ENCODE results near the gene C9orf72.

Gene C9orf72

DNA sequence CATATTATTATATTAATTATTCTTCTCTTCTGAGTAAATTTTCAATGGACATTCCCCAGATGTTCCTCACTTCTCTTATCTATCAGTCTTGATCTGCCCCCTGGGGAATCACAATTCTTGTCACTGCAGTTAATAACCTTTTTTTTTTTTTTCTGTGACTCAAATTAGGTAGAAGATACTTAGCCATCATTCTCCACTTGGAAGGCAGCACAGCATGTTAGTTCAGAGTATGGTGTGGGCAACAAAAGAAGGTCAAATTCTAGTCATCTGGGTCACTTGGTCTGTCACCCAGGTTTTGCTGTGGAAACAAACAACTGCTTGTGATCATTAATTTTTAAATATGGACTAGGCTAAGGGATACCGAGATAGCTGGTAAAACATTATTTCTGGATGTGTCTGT lies 35.5 kb downstream of the C9orf72 start:
- DNase-seq = no peak

DNA sequence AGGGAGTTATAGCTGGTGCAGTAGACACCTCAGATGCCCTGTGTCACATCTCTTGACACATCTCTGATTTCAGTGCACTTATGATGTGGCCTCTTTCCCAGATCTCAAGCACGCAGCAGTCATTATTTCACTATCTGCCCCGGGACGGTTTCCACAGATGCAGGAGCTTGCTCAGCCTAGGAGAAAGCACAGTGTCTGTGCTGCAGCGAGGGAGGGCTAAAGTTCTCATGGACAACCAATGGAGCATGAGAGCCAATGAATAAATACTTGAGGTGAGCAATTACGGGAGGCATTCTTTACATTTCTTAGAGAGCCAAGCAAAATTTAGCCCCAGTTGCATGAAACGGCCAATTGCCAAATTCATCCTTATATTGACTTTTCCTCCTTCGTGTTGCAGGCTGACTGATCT lies 36.2 kb downstream of the C9orf72 start:
- no peak for DNase-seq

DNA sequence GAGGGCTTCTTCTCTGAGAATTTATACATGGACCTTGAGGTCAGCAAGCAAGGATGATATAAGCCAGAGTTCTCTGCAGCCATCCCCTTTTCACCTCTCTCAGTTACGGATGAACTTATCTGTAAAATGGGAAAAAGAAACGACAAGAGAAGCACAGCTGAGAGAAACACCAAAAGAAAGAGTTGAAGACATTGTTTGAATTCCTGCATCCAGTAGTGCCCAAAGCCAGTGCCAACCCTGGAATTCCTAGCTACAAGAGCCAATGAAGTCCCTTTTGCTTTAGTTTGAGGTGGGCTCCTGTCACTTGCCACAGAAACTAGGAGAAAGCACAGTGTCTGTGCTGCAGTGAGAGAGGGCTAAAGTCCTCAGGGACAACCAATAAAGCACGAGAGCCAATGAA lies 37.1 kb downstream of the C9orf72 start:
- DNase-seq = no peak

DNA sequence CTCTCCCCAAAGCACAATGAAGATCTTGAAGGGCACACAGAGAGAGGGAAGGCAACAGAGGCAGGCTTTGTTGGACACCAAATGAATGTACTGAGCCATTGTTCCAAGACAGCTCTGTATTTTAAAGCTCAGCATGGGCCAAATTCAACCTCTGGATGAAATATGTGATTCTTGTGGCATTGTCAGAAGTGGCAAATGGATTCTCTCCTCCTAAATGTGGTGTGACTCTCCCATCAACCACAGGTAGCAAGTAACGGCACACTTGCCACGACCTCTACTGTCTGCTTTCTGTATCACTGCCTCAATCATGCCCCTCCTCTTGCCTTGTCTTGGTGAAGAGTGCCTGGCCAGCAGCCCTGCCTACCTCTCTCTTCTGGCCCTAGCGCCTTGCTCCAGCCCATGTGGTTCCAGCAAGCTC lies 37.6 kb downstream of the C9orf72 start:
- DNase-seq = no peak

DNA sequence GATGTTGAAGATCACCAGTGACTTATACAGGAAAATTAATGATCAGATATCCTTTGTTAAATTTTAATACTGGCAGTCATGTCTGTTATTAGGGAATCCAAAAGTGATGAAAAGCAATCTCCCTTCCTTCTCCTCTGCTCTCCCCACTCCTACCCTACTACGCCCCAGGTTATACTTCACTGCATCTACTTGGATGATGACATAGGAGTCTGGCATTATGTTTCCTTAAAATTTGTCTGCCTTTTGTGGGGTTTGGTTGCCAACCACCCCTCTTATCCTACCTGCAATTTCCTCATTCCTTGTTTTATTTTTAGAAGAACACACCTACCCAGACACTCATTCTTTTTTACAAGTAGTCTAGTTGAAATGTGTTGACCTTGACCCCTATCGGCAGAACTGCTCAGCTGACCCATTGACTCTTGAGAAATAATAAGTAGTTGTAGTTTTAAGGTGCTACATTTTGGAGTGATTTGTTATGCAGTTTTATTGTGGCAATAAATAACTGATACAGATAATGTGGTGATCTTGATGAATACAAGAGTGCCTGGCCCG lies 38.5 kb downstream of the C9orf72 start:
- no peak for DNase-seq

DNA sequence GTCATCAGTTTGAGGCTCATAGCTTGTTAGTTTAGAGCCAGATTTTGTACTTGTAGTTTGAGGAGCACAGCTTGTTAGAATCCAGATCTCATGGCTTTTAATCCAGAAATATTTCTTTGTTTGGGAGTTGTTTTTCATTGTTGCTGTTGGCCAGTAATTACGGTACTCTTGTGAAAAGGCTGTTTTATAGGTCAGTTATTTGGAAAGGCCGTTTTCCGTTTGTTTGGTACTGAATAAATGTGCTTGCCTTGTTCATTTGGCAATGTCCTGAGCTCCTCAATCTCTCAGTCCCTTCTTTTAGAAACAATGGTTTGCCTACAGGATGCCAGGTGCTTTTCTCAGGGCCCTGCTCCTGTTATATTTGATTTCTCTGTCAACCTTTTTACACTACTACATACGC lies 39.1 kb downstream of the C9orf72 start:
- no peak for DNase-seq

DNA sequence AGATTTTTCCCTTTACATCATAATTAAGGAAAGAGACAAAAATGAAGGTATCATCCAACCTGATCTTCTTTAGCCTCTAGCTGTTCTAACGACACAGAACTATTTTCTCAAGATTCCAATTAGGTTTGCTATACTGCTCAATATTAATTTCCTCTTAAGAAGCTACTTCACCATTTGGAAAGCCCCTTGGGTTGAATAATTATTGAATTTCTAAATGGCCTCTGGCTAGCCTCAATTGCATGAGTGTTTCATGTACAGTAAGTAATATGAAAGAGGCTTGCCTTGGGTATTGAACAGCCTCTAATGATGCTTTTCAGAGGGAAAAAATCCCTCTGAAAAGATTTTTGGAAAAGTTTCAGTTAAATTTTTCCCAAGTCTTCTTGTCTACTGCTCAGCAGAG lies 40.0 kb downstream of the C9orf72 start:
- DNase-seq = no peak

DNA sequence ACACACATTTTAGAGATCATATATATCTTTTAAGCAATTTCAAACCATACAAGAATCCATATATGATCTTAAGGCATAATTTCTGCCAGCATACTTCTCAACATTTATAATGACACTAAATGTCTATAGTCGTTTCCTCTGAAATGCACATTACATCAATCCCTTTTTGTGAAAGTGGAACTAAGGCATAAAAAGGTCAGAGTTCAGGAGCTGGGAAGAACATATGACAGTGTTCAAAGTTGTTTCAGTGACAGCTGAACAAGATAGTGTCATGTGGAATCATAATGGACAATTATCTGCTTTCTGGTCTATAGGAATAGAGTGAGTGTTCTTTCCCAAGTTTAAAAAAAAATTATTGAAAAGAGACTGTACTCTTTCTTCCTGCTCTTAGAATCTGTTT lies 41.2 kb downstream of the C9orf72 start:
- no peak for DNase-seq

DNA sequence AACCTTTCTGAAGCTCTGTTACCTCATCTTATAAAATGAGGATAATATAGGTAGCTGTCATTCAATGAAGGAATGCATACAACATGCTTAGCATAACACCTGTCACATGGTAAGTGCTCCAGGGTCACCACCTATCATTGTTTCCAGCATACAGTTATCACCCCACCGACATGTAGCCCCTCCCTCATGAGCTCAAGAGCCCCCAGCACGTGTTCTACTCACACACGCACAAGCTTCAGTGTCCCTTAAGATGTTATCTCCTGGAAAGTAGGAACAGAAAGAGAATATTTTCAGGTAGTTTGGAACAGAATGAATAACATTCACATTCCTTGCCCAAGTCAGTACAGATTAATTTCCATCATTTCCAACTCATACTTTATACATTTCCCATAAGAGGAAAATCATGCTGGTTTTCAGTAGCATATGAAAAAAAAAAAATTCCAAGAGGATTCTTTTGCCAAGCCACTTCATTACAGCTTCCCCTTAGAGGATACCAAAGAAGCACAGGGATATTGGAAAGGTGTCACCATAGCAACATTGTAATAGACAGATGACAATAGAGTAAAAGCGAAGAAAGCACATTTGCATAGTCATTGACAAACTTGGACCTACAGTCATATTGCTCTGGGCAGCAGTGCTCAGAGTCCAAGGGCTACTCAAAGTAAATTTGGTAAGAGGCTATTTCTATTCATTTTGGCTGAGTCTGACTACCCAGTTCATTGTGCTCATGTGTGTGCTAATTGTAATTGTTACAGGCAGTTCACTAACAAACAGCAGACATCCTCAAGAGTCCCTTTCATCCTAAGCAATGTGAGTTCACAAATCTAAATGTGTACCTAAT lies 42.1 kb downstream of the C9orf72 start:
- DNase-seq = no peak

DNA sequence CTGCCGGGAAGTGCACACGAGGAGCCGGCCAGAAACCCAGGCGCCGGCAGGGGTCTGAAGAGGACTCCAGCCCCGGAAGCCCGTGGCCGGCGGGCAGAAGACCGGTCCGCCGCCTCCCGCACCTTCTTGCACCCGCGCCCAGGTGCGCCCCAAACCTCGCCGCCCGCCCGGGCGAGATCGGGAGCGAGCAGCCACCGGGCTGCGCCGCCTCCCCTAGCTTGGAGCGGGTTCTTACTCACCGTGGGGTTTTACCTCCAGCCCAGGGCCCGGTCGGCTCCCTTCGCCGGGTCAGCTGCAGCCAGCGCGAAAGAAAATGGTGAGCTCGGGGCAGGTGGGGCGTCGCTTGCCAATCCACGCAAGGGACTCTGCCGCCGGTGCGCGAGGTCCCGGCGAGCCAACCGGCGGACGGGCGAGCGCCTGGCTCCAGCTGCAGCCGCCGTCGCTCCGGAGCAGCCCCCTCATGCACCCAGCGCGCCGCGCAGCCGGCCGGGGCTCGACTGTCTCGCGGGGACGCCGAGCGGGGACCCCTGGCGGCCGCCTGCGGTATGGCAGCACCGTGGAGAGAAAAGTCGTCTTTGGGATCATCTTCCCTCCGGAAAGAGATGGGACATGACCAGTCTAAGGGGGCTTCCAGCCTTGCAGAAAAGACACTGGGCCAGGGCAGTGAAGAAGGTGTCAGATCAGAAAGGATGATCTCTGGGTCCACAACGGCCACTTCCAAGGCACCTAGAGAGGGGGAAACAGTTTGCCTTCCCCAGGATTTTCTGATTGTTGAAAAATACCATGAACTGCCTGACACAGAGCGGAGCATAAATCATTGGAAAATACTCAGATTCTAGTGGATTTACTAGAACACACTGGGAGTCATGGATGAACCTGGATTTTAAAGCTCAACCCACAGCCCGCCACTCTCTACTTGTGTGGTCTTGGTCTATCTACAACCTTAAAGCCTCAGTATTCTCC lies 43.7 kb downstream of the C9orf72 start, which contains the start of gene MOB3B:
Gene MOB3B (minus strand): TSS at position 499 of the 963 bp plus-strand sequence. CDS start 74,264 bp downstream, outside the sequence.
- DNase-seq = peak; percentile 51

DNA sequence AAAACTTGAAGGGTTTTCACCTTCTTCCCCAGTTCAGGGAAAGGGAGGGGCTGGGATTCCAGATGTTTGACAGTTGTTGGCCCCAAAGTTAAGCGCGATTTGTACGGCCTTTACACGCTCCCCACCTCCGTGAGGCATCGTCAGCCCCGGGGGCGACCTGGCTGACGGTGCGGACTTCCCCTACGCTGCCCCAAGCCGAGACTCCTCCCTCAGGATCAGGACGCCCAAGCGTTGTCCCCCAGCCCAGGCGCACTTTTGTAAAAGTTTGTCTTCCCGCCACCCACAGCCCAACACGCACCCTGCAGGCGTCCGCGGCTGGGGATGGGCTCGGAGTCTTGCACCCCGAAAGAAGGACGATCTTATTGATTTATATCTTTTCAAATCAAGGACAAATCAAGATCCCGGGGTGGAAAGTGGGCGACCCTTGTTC lies 44.4 kb downstream of the C9orf72 start:
- no peak for DNase-seq

DNA sequence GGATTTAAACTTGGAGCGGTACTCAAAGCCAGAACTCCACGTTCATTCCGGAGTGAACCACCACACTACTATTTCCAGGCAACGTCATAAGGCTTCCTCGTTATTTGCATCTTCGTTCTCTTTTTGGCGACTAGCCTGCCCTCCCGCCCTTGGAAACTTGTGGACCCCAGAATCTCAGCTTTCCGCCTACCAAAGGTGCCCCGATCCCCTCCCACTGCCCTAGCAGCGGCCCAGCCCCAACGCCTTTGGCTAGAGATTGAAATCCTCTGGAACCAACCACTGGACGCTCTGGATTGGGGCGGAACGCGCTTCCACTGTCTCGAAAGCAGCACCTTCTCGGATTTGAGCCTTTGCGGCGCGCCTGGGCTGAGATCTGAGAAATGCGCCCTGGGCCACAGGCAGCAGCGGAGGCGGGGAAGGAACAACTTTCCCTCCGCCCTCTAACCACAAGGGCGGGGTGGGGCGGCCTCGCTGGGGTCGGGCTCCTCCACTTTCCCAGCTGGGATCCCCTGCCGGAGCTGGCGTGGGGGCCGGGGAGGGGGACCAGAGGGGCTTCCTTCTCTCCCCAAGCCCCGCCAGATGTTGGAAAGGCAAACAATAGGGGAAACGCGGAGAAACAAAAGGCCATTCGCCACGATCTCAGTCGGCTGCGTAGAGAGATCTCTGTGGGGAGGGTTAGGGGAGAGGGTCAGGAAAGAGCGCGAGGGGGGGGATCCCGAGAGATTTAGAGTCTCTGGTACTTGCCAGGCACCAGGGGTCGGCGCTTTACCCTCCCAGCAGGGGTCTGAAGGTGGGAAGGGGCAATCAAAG lies 45.0 kb downstream of the C9orf72 start:
- no peak for DNase-seq

DNA sequence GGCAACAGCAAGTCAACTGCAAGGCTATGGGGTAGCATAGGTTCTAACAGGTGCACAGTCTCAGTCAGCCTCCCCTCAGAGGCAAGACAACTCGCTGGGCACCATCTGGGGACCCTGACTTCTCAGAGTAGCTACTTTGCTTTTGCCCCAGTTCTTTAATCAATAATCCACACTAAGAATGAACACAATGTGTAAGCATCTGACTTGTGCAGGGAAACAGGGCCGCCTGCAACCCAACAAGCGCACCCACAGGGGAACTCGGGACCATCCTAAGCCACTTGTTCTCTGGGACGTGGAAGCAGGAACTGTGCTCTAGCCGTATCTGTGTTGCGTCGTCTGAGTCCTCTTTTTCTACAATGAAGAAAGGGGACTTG lies 45.6 kb downstream of the C9orf72 start:
- DNase-seq = no peak

DNA sequence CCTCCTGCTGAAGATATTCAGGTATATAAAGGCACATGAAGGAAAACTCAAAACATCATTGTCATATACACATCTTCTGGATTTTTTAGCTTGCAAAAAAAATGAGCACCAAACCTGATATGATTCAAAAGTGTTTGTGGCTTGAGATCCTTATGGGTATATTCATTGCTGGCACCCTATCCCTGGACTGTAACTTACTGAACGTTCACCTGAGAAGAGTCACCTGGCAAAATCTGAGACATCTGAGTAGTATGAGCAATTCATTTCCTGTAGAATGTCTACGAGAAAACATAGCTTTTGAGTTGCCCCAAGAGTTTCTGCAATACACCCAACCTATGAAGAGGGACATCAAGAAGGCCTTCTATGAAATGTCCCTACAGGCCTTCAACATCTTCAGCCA lies 49.0 kb downstream of the C9orf72 start, which contains the start of gene IFNK:
Gene IFNK (plus strand): TSS at position 55 of the 400 bp plus-strand sequence. CDS start 47 bp downstream, at position 102.
- DNase-seq = no peak

DNA sequence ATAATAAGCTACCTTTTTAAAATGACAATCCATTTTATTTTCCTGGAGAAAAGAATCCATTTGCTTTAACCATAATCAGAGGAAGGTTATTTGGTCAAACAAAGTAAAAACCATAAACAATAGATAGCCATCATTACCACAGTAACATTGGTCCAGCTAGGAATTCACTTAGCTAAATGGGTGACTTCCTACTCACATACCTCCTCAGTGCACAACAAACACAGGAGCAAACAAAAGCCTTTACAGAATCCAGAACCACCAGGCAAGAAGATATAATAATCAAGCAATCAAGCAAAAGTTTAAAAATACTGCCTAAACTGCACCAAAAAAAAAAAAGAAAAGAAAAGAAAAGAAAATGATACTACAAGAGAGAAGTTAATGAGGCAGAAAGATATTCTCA lies 50.1 kb downstream of the C9orf72 start:
- no peak for DNase-seq

DNA sequence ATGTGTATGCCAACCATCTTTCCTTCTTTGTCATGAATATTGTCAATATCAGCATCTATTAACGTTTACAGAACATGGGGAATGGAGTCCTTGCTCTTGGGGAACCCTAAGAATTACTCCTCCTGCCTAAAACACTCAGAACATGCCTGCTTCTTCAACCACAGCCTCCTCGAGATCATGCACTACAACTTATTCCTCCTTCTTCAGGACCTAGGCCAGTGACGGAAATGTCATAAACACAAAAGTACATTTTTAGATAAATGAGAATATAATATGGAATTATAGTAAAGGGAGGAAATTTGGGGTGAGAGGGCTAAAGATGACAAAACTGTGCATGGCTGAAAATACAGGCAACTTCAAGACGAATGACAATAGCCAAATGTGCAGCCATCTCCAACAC lies 52.3 kb downstream of the C9orf72 start:
- no peak for DNase-seq

DNA sequence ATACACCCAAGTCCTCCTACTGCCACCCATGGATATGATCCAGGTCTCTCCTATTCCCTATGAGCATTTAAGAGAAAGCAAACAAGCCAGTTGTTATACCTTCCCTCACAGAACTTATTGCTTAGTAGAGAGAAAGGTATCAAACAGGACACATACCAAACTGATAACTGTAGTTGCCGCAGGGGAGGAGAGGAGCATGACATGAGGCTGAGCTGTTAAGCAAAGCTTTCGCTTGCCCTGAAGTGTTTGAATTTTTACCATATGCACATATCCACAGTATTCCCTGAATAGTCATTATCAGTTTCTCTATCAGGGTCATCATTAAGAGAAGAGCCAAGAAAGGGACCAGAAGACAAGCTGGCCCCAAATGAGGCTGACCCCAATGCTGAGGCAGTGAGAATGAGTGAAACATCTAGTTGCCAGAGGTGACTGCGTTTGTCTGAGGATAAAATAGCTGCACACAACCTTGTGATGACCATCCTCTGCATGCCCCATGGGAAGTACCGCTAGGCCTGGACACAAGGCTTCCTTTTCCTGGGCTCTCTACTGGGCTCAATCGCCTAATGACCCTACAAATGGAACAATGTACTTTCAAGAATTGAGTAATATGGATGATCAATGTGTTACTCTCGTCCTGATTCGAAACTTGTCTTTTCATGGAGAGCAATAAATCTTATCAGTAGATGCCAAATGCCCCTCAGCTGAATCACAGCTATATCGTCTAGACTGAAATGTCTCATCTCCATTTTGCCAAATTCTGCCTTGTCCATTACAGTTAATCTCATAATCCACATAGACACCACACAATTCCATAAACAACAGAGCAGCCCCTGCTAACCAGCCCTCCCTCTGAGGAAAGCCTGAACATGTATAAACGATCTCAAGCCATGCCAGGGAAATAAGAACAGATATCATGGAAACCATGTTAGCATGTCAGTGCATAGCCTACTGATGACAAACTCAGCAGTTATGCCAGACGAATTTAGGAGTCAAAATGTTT lies 53.5 kb downstream of the C9orf72 start:
- DNase-seq = no peak

DNA sequence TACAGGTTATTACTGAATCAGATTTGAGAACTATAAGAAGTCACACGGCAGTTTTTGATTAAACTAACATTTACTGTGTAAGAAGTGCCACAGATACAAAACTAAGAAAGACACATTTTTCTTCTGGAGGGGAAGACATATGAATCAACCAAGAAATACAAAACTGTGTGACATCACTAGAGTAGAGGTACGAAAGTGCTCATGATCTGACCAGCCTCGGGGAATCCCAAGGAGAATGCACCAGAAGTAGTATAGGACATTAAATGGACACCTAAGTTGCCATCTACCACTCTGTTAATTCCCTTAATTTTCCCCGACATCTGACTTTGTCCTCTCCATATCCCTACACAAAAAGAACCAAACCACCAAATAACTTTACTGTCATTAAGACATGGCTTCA lies 54.5 kb downstream of the C9orf72 start:
- DNase-seq = no peak

DNA sequence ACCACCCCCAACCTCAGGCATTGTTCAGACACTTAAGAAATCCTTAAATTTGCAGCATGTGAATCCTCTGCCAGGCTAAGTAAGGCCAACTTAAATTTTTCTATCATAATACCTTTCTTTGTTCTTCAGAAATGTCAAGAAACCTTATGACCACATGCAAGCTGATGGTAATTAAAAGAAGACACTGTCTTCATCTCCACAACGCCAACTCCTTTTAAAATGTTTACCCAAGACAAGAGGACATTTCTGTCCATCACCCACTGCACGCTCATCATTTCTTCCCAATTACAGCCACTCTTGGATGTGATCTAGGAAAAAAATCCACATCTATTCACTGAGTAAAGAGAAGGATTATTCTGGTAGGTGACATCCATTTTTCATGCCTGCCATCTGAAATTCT lies 55.3 kb downstream of the C9orf72 start:
- no peak for DNase-seq

DNA sequence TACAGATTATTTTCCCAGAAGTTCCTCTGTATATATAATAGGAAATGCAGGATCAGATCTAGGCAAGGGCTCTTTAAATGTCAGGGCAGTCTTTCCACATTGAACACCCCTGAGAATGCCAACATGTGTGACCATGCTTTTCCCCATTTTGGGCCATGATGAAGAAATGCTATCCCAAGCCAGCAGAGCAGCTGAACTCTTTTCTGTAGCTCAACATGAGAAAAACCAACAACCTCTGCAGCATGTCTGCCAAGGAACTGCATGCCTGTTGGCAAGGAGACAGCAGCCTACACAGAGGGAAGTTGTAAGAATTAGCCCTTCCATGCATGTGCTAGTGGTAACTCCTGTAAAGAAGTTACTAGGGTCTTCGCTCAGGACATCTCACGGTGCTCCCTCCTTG lies 58.7 kb downstream of the C9orf72 start:
- no peak for DNase-seq

DNA sequence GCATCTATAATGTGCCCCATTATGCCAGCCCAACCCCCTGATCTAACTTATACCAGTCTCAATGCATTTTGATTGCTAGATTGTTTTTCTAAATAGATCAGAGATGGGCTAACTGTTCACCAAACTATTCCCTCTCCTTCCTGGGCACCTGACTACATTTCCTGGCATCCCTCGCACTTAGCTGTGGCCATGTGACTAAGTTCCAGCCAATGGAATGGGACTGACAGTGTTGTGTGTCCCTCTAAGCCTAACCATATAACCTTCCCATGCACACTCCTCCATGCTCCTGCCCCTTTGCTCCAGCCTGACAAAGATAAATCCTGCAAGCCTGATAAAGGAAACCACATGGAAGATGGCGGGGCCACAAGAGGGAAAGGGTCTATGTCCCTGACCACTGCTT lies 61.5 kb downstream of the C9orf72 start:
- no peak for DNase-seq

Measured in NCI-H774 (cell line).